ENCODE results near the gene HAAO. TPM values are rescaled to one million over a fixed set of nuclear protein-coding genes. Genes with fewer than 3 reads are reported as not detected.
A peak's percentile ranks its signal among the peaks of the same experiment; 100 is the strongest.
"Not testable (repeated sequence)": the region's sequence is repeated elsewhere in the genome, so short reads cannot be mapped to it uniquely, and the experiment has no call there.

HAAO gene
- total and polyA plus RNA-seq, 5 donors, result 3.5 to 5.9 (median 4.6) TPM

DNA sequence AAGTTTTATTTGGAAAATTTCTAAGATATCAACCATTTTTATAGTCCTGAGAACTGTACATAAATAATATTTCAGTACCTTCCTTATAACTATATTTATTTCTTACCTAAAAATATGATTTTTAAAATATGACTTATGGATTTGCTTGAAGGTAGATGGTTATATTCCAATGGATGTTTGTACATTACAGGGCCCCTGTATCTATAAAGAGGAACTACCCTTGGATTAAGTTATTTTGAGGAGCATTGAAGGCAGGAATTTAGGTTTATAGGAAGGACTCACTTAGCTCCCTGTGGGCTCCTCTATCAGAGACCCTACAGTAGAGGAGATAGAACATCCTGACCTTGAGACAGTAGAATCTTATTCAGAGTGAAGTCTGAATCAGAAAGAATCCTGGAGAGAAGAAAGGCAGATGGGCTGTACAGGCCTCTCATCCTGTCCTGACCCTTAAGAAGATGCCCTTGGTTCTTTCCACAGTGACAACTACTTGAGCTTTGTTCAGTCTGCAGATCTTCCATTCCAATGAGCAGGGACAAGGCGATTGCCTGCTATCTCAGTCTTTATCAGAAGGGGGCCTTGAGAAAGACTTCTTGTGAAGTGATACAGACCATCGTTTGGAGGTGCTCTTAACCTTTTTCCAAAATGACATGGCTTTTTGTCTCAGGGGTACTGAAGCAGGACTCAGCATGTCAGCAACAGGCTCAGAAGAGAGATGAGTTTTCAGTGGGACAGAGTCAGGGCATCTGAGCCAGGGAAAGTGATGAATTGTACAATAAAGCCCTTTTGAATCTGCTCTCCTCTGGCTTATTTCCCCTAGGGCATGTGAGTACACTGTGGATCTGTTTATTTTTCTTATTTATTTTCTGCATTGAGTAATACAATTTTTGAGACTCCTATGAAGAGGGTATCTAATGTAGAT lies 49.4 kb downstream of the HAAO start:
- no peaks in the 10 kb centered on the region for H3K27me3 ChIP-seq (ENCODE audit: control insufficient read depth, insufficient read depth)
- 75% methylated on average over 2 of the region's 2 CpGs for WGBS
- intact Hi-C loops (cut with DNase I), result no loop called here

DNA sequence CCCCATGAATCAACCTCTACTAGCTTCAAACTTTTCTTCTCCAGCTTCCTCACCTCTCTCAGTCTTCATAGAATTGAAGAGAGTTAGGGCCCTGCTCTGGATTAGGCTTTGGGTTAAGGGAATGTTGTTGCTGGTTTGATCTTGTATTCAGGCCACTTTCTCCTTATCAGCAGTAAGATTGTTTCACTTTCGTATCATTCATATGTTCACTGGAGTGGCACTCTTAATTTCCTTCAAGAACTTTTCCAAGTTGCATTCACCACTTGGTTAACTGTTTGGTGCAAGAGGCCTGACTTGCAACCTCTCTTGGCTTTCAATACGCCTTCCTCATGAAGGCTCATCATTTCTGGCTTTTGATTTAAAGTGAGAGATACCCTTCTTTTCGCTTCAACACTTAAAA lies 51.2 kb downstream of the HAAO start:
- WGBS, result 79% methylated on average over 3 of the region's 3 CpGs
- no peak overlapping the region for H3K27ac ChIP-seq (ENCODE audit: low read length)
- intact Hi-C loops (cut with DNase I), result no loop called here
- ATAC-seq (no peak), DNase-seq (no peak)
- H3K4me1 ChIP-seq (ENCODE audit: control insufficient read depth, insufficient read depth, low read length), result no peaks in the 10 kb centered on the region
- H3K9me3 ChIP-seq (ENCODE audit: control insufficient read depth, low read length), result no peaks in the 10 kb centered on the region
- H3K4me3 ChIP-seq (ENCODE audit: low read length), result no peak overlapping the region
- no peaks in the 10 kb centered on the region for H3K27me3 ChIP-seq (ENCODE audit: control insufficient read depth, insufficient read depth)

More for the DNA sequence above, 49.4 kb downstream of the HAAO start:
- no peaks in the 10 kb centered on the region for H3K4me1 ChIP-seq (ENCODE audit: control insufficient read depth, insufficient read depth, low read length)
- H3K27ac ChIP-seq (ENCODE audit: low read length), result no peak overlapping the region
- no peaks in the 10 kb centered on the region for H3K9me3 ChIP-seq (ENCODE audit: control insufficient read depth, low read length)
- DNase-seq (no peak), ATAC-seq (no peak)
- H3K4me3 ChIP-seq (ENCODE audit: low read length), result no peak overlapping the region

DNA sequence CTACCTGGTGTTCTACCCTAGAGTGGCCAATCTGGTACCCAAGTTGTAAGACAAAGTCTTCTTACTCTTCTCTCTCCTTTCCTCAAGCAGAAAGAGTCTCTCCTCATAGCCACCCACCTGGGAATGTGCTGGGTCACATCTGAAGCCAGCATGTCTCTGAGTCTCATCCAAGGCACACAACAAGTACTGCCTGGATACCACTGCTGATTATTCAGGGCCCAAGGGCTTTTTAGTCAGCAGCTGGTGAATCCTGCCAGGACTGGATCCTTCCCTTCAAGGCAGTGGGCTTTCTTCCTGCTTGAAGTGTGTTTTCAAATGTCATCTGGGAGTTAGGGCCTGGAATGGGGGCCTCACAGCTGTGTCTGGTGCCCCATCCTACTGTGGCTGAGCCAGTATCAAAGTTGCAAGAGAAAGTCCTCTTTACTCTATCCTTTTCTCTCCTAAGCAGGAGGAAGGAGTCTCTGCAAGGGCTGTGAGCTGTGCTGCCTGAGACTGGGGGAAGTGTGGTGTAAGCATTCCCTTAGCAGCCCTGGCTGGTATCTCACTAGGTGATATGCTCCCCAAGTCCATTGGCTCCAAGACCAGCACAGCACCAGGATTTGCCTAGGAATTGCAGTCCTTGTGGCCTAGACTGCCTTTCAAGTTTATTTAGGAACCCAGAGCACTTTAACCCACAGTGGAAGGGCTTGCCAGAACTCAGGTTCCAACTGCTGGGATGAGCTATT lies 55.6 kb downstream of the HAAO start:
- no peaks in the 10 kb centered on the region for H3K9me3 ChIP-seq (ENCODE audit: control insufficient read depth, low read length)
- H3K27ac ChIP-seq (ENCODE audit: low read length), result no peak overlapping the region
- ATAC-seq (no peak), DNase-seq (no peak)
- intact Hi-C loops (cut with DNase I), result no loop called here
- no peaks in the 10 kb centered on the region for H3K4me1 ChIP-seq (ENCODE audit: control insufficient read depth, insufficient read depth, low read length)
- no peaks in the 10 kb centered on the region for H3K27me3 ChIP-seq (ENCODE audit: control insufficient read depth, insufficient read depth)
- H3K4me3 ChIP-seq (ENCODE audit: low read length), result no peak overlapping the region

DNA sequence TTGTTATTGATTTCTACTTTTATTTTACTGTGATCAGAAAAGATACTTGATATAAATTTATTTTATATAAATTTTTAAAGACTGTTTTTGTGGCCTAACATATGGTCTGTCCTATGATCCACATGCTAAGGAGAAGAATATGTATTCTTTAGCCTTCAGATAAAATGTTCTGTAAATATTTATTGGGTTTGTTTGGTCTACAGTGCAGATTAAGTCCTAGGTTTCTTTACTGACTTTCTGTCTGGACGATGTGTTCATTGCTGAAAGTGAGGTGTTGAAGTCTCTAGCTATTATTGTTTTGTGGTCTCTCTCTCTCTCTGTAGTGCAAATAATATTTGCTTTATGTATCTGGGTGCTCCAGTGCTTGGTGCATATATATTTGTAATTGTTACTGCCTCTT lies 58.5 kb downstream of the HAAO start:
- whole genome bisulfite sequencing, result 96% methylated on average over 1 of the region's 1 CpG
- no peaks in the 10 kb centered on the region for H3K4me1 ChIP-seq (ENCODE audit: control insufficient read depth, insufficient read depth, low read length)
- H3K4me3 ChIP-seq (ENCODE audit: low read length), result no peak overlapping the region
- ATAC-seq, result no peak
- no peaks in the 10 kb centered on the region for H3K9me3 ChIP-seq (ENCODE audit: control insufficient read depth, low read length)
- H3K27ac ChIP-seq (ENCODE audit: low read length), result no peak overlapping the region
- no peaks in the 10 kb centered on the region for H3K27me3 ChIP-seq (ENCODE audit: control insufficient read depth, insufficient read depth)
- intact Hi-C loops (cut with DNase I), result no loop called here
- DNase-seq, result no peak

DNA sequence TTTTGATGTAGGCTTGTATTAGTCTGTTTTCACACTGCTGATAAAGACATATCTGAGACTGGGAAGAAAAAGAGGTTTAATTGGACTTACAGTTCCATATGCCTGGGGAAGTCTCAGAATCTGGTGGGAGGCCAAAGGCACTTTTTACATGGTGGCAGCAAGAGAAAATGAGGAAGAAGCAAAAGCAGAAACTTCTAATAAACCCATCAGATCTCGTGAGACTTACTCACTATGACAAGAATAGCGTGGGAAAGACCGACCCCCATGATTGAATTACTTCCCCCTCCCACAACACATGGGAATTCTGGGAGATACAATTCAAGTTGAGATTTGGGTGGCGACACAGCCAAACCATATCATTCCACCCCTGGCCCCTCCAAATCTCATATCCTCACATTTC lies 61.1 kb downstream of the HAAO start:
- H3K4me1 ChIP-seq (ENCODE audit: control insufficient read depth, insufficient read depth, low read length); H3K9me3 ChIP-seq (ENCODE audit: control insufficient read depth, low read length); ATAC-seq; H3K4me3 ChIP-seq (ENCODE audit: low read length); intact Hi-C loops (cut with DNase I); DNase-seq; H3K27me3 ChIP-seq (ENCODE audit: control insufficient read depth, insufficient read depth); H3K27ac ChIP-seq (ENCODE audit: low read length): not testable (repeated sequence)
- WGBS, result 95% methylated on average over 4 of the region's 4 CpGs

DNA sequence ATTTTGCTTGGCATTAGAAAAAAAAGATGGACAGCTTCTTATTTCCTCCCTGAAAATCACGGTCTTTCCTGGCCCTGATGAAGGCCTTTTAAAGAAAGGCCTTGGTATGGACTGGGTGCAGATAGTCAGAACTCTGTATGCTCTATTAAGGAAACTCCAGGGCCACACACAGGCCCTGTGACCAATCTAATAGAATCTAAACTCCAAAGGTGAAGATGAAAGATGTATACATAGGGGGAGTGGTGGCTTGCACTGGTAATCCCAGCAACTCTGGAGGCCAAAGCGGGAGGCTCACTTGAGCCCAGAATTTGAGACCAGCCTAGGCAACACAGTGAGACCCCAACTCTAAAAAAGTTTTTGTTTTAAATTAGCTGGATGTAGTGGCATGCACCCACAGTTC lies 65.7 kb downstream of the HAAO start:
- ATAC-seq, result no peak
- DNase-seq, result no peak
- Histone ChIP-seq H3K27ac (ENCODE audit: low read length) (no peak overlapping the region), H3K27me3 (ENCODE audit: control insufficient read depth, insufficient read depth) (no peaks in the 10 kb centered on the region), H3K4me3 (ENCODE audit: low read length) (no peak overlapping the region), H3K9me3 (ENCODE audit: control insufficient read depth, low read length) (no peaks in the 10 kb centered on the region), H3K4me1 (ENCODE audit: control insufficient read depth, insufficient read depth, low read length) (no peaks in the 10 kb centered on the region)
- intact Hi-C loops (cut with DNase I), result no loop called here
- 93% methylated on average over 2 of the region's 2 CpGs for WGBS

DNA sequence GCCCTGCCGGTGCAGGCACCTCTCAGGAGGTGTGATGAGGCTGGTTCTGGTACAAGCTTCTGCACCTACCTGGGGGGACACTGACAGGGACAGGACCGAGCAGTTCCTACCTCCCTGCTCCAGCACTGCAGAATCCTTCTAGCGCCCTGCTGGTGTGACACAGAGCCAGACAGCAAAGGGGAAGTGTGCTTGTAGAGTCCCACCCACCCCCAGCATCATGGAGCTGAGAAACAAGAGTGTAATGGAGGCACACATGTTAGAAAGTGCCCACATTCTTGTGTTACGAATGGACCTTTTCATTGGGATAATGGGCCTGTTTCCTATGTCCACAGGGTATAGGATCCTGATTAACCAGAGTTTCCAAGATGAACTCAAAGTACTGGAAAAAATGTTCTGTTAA lies 66.7 kb downstream of the HAAO start:
- WGBS, result 87% methylated on average over 4 of the region's 4 CpGs
- Histone ChIP-seq H3K4me3 (ENCODE audit: low read length) (no peak overlapping the region), H3K4me1 (ENCODE audit: control insufficient read depth, insufficient read depth, low read length) (no peaks in the 10 kb centered on the region), H3K27ac (ENCODE audit: low read length) (no peak overlapping the region), H3K27me3 (ENCODE audit: control insufficient read depth, insufficient read depth) (no peaks in the 10 kb centered on the region), H3K9me3 (ENCODE audit: control insufficient read depth, low read length) (no peaks in the 10 kb centered on the region)
- no peak for ATAC-seq
- peak in 1 of 3 donors; percentile 33 for DNase-seq
- intact Hi-C loops (cut with DNase I), result no loop called here

DNA sequence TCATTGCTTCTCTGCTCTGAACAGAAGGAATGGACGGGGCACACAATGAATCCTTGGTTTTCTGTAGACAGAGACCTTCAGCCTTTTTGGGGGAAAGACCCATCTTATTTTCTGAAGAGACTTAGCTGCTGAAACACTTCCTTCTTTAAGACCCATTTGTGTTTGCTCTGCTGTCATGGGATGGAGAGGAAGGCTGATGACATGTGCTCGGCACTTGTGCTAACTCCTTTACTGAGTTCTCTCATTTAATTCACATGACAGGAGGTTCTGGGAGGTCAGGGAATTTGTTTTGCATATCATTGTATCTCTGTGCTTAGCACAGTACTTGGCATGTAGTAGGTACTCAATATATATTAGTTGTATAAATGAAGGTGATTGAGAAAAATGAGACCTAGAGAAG lies 67.5 kb downstream of the HAAO start:
- intact Hi-C loops (cut with DNase I), result no loop called here
- no peak for DNase-seq
- WGBS, result 91% methylated on average over 2 of the region's 2 CpGs
- Histone ChIP-seq H3K27me3 (ENCODE audit: control insufficient read depth, insufficient read depth) (no peaks in the 10 kb centered on the region), H3K4me1 (ENCODE audit: control insufficient read depth, insufficient read depth, low read length) (no peaks in the 10 kb centered on the region), H3K27ac (ENCODE audit: low read length) (no peak overlapping the region), H3K4me3 (ENCODE audit: low read length) (no peak overlapping the region), H3K9me3 (ENCODE audit: control insufficient read depth, low read length) (no peaks in the 10 kb centered on the region)
- ATAC-seq, result no peak

DNA sequence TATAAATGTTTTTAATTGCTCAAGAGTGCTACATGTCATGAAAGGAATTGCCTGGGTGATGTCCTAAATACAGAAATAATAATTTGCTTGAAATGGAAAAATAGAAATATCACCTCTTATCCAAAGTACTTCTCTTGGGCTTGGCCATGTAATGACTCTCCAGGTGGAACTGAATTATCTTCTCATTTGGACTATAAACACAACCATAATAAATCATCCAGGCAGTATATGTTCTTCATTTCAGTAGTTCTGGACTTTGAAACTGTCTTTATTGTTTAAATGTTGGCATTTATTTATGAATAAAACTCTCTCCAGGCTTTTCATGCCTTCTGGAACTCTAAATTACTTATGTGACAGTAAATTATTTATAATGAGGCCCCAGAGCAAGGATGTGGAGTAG lies 68.9 kb downstream of the HAAO start:
- Histone ChIP-seq H3K4me1 (ENCODE audit: control insufficient read depth, insufficient read depth, low read length) (no peaks in the 10 kb centered on the region), H3K9me3 (ENCODE audit: control insufficient read depth, low read length) (no peaks in the 10 kb centered on the region), H3K27ac (ENCODE audit: low read length) (no peak overlapping the region), H3K27me3 (ENCODE audit: control insufficient read depth, insufficient read depth) (no peaks in the 10 kb centered on the region), H3K4me3 (ENCODE audit: low read length) (no peak overlapping the region)
- intact Hi-C loops (cut with DNase I), result no loop called here
- DNase-seq (no peak), ATAC-seq (no peak)

DNA sequence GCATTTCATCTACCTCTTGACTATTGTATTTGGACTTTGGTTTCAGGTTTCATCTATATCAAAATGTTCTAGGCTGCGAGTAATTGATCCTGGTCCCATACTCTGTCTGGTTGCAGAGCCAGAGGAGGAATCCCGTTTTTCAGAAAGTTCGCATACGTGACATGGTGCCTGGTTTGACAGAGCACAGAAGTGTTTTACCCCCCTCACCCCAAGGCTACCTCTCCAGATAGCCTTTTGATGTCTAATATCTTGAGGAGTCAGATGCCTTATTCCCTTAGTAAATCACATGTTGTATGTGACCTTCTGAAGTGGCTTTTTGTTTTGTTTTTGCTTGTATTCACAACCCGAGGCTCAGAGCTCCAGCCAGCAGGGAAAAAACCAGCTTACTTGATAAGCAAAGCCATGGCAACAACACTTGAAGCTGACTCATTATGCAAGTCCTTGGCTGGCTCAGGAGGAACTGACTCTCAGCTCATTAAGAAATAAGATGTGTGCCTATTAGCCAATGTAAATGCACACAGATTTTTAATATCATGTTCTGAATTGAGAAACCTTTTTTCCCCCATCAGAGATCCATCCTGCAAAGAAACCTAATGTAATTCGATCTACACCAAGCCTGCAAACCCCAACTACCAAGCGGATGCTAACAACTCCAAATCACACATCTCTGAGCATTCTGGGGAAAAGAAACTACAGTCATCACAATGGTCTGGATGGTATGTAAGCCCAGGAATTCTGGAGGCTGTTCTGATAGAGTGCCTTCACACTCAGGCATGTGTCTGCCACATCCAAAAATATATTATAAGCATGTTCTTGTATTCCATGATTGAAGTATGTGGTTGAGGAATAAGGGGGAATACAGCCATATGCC lies 69.8 kb downstream of the HAAO start:
- intact Hi-C loops (cut with DNase I), result no loop called here
- no peaks in the 10 kb centered on the region for H3K4me1 ChIP-seq (ENCODE audit: control insufficient read depth, insufficient read depth, low read length)
- DNase-seq, result peak; percentile 55 to 80 (median 69)

DNA sequence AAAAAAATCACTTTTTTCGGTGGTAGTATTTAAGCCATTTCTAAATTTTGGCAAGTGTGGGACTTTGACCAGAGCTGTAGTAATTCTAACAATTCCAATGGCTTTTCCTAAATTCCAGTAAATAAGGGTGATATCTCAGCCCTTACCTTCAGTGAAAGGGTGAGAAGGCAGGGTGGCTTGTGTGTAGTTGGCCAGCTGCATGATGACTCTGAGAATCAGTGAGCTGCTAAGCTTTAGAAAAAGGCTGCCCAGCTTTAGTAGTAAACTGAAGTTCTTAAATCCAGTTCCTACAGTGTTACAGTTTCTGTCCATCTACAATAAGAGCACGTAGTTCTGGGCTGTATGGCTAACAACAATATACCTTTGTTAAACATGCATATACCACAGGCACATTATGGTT lies 70.5 kb downstream of the HAAO start:
- H3K4me1 ChIP-seq (ENCODE audit: control insufficient read depth, insufficient read depth, low read length), result no peaks in the 10 kb centered on the region
- H3K27me3 ChIP-seq (ENCODE audit: control insufficient read depth, insufficient read depth), result no peaks in the 10 kb centered on the region
- DNase-seq (no peak), ATAC-seq (peak in 1 of 2 donors; percentile 9)
- 74% methylated on average over 2 of the region's 2 CpGs for WGBS
- no peaks in the 10 kb centered on the region for H3K9me3 ChIP-seq (ENCODE audit: control insufficient read depth, low read length)
- no peak overlapping the region for H3K27ac ChIP-seq (ENCODE audit: low read length)
- intact Hi-C loops (cut with DNase I), result no loop called here
- H3K4me3 ChIP-seq (ENCODE audit: low read length), result no peak overlapping the region

More for the DNA sequence above, 69.8 kb downstream of the HAAO start:
- Histone ChIP-seq H3K27me3 (ENCODE audit: control insufficient read depth, insufficient read depth) (no peaks in the 10 kb centered on the region), H3K27ac (ENCODE audit: low read length) (no peak overlapping the region), H3K9me3 (ENCODE audit: control insufficient read depth, low read length) (no peaks in the 10 kb centered on the region), H3K4me3 (ENCODE audit: low read length) (no peak overlapping the region)
- peak; percentile 90 to 95 for ATAC-seq
- 48% methylated on average over 7 of the region's 7 CpGs for WGBS
